ENCODE results near the gene CEBPG. TPM values are rescaled to one million over a fixed set of nuclear protein-coding genes. Genes with fewer than 3 reads are reported as not detected.

The CEBPG gene
- total RNA-seq, 1 experiment from 2014 or later, result 91.3 TPM

GRCh38 chr19:33329736-33330135, 43.8 kb upstream of the CEBPG start:
- Mint-ChIP-seq H3K9me3 (ENCODE audit: unreplicated experiment) (no peaks in the 10 kb centered on the region), H3K4me1 (ENCODE audit: insufficient read depth, unreplicated experiment) (peaks cover 8% of the 10 kb centered on the region), H3K27me3 (ENCODE audit: insufficient read depth, unreplicated experiment) (no peaks in the 10 kb centered on the region), H3K4me3 (ENCODE audit: unreplicated experiment) (no peak overlapping the region), H3K27ac (ENCODE audit: low read depth, unreplicated experiment) (no peak overlapping the region), H3K36me3 (ENCODE audit: insufficient read depth, unreplicated experiment) (no peaks in the 10 kb centered on the region)
- no peak for DNase-seq (ENCODE audit: unreplicated experiment)
- intact Hi-C loops (cut with micrococcal nuclease), result no loop called here
- BruUV-seq (replicated peaks), result no TSS peak
- ChIA-PET CTCF (no interaction called here), POLR2A (interaction anchor here (0.6 kb wide), 1 partner anchor 14 kb away, joined by 3 read pairs; no protein-coding TSS in a partner anchor)
- TF ChIP-seq CTCF (IDR thresholded peaks at IDR 0.05; ENCODE audit: unreplicated experiment), result no peak

- no peak overlapping the region for H3K4me3 Mint-ChIP-seq (ENCODE audit: unreplicated experiment)
- H3K36me3 Mint-ChIP-seq (ENCODE audit: insufficient read depth, unreplicated experiment), result no peaks in the 10 kb centered on the region
- ChIA-PET CTCF (interaction anchor here (0.6 to 2.0 kb wide), 5 partner anchors 18 to 97 kb away, joined by 3 to 6 read pairs (median 3); no protein-coding TSS in a partner anchor), POLR2A (interaction anchor here (1.3 kb wide), 1 partner anchor 9 kb away, joined by 4 read pairs; no protein-coding TSS in a partner anchor)
- intact Hi-C loops (cut with micrococcal nuclease), result loop anchor here (2.0 kb wide), 1 partner anchor 75 kb away; no protein-coding TSS in a partner anchor
- TF ChIP-seq CTCF (IDR thresholded peaks at IDR 0.05; ENCODE audit: unreplicated experiment), result no peak
- H3K27ac Mint-ChIP-seq (ENCODE audit: low read depth, unreplicated experiment), result no peak overlapping the region
- H3K9me3 Mint-ChIP-seq (ENCODE audit: unreplicated experiment), result no peaks in the 10 kb centered on the region
- BruUV-seq (replicated peaks), result no TSS peak
- no peak for DNase-seq (ENCODE audit: unreplicated experiment)
- H3K4me1 Mint-ChIP-seq (ENCODE audit: insufficient read depth, unreplicated experiment), result peaks cover 8% of the 10 kb centered on the region
- H3K27me3 Mint-ChIP-seq (ENCODE audit: insufficient read depth, unreplicated experiment), result no peaks in the 10 kb centered on the region
Measured at GRCh38 chr19:33332248-33332647, 41.3 kb upstream of the CEBPG start.

- Mint-ChIP-seq H3K27me3 (ENCODE audit: insufficient read depth, unreplicated experiment) (no peaks in the 10 kb centered on the region), H3K27ac (ENCODE audit: low read depth, unreplicated experiment) (no peak overlapping the region), H3K4me1 (ENCODE audit: insufficient read depth, unreplicated experiment) (peaks cover 8% of the 10 kb centered on the region), H3K4me3 (ENCODE audit: unreplicated experiment) (no peak overlapping the region), H3K9me3 (ENCODE audit: unreplicated experiment) (no peaks in the 10 kb centered on the region), H3K36me3 (ENCODE audit: insufficient read depth, unreplicated experiment) (no peaks in the 10 kb centered on the region)
- POLR2A ChIA-PET, result interaction anchor here (1.0 to 1.3 kb wide), 2 partner anchors 8 to 41 kb away, joined by 4 read pairs; no protein-coding TSS in a partner anchor
- CTCF ChIA-PET, result interaction anchor here (1.0 kb wide), 1 partner anchor 21 kb away, joined by 3 read pairs; no protein-coding TSS in a partner anchor
- intact Hi-C loops (cut with micrococcal nuclease), result loop anchor here (2.0 kb wide), 1 partner anchor 74 kb away; no protein-coding TSS in a partner anchor
- TF ChIP-seq CTCF (IDR thresholded peaks at IDR 0.05; ENCODE audit: unreplicated experiment), result no peak
- no peak for DNase-seq (ENCODE audit: unreplicated experiment)
- BruUV-seq (replicated peaks), result no TSS peak
Measured at GRCh38 chr19:33333151-33333550, 40.4 kb upstream of the CEBPG start.

- no peak for TF ChIP-seq CTCF (IDR thresholded peaks at IDR 0.05; ENCODE audit: unreplicated experiment)
- peak; percentile 28 for DNase-seq (ENCODE audit: unreplicated experiment)
- CTCF ChIA-PET, result interaction anchor here (0.5 to 1.0 kb wide), 4 partner anchors 22 to 427 kb away, joined by 3 to 4 read pairs (median 3); no protein-coding TSS in a partner anchor
- H3K4me1 Mint-ChIP-seq (ENCODE audit: insufficient read depth, unreplicated experiment), result peaks cover 8% of the 10 kb centered on the region
- no peaks in the 10 kb centered on the region for H3K36me3 Mint-ChIP-seq (ENCODE audit: insufficient read depth, unreplicated experiment)
- H3K9me3 Mint-ChIP-seq (ENCODE audit: unreplicated experiment), result no peaks in the 10 kb centered on the region
- H3K27ac Mint-ChIP-seq (ENCODE audit: low read depth, unreplicated experiment), result no peak overlapping the region
- no peaks in the 10 kb centered on the region for H3K27me3 Mint-ChIP-seq (ENCODE audit: insufficient read depth, unreplicated experiment)
- POLR2A ChIA-PET, result interaction anchor here (1.0 kb wide), 1 partner anchor 41 kb away, joined by 4 read pairs; no protein-coding TSS in a partner anchor
- no peak overlapping the region for H3K4me3 Mint-ChIP-seq (ENCODE audit: unreplicated experiment)
- intact Hi-C loops (cut with micrococcal nuclease), result loop anchor here (2.0 kb wide), 1 partner anchor 73 kb away; no protein-coding TSS in a partner anchor
- no TSS peak for BruUV-seq (replicated peaks)
Measured at GRCh38 chr19:33333642-33334041, 39.9 kb upstream of the CEBPG start.

Measured in MCF 10A (cell line).